ENCODE measurements around the gene SOX12. TPM values are rescaled to one million over a fixed set of nuclear protein-coding genes. Genes with fewer than 3 reads are reported as not detected.
A peak's percentile ranks its signal among the peaks of the same experiment; 100 is the strongest.
"Not testable (repeated sequence)": the region's sequence is repeated elsewhere in the genome, so short reads cannot be mapped to it uniquely, and the experiment has no call there.

SOX12 gene
- total RNA-seq, 1 donor from 2014 or later: 10.6 TPM

DNA sequence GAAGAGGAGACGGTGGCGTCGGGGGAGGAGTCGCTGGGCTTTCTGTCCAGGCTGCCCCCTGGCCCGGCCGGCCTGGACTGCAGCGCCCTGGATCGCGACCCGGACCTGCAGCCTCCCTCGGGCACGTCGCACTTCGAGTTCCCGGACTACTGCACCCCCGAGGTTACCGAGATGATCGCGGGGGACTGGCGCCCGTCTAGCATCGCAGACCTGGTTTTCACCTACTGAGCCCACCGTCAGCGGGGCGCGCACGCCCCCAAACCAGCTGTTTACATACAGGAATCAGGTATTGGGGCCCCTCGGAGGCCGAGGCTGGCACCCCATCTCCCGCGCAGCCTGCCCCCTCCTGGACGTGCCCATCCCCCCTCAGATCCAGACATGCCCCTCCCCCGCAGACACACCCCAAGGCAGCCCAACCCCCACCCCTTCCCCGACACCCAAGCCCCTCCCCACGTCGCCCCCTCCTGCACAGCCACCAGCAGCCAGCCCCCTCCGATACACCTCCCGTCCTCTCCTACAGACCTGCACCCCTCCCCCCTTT lies 1.4 kb downstream of the SOX12 start:
- no peak for DNase-seq (ENCODE audit: low spot score)
- intact Hi-C loops (cut with DNase I): loop anchor here (2.0 kb wide), 2 partner anchors 20 to 30 kb away; partner anchors contain the start of genes NRSN2 and ZCCHC3

DNA sequence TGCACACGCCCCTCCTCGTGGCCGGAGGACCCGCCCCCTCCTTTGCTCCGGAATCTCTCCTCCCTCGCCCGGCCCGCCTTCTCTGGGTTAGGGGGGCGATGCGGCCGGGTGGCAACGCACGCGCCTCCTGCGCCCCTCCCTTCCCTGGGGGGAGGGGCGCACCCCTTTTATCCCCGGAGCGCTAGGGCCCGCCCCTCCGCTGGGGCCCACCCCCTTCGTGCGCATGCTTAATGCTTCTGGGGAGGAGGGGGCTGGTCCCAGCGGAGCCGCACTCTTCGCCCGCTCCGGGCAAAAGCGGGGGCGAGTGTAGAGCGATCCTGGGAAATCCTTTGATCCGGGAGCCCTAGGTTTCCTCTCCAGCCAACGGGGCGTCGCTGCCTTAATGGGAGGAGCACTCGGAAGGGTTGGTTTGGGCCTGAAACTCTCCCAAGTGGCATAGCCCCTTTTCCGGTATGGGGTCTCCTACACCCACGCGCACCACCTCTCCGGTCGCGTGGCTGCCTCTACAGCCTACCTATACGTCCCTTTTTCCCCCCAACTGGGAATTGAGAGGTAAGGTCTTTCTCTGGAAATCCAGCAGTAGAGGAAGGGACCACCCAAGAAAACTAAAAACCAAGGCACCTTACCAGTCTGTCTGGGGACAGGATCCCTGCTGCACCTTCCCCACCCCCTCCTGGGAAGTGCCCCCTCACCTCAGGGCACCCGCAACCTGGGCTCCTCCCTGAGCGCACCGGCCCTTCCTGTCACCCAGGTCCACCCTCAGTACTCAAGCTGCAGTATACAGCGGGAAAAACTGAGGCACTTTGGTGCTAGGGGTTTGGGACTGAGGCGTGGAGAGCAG lies 2.1 kb downstream of the SOX12 start:
- intact Hi-C loops (cut with DNase I): loop anchor here (2.0 kb wide), 2 partner anchors 19 to 31 kb away; partner anchors contain the start of genes NRSN2 and ZCCHC3
- DNase-seq (ENCODE audit: low spot score): peak; percentile 90

DNA sequence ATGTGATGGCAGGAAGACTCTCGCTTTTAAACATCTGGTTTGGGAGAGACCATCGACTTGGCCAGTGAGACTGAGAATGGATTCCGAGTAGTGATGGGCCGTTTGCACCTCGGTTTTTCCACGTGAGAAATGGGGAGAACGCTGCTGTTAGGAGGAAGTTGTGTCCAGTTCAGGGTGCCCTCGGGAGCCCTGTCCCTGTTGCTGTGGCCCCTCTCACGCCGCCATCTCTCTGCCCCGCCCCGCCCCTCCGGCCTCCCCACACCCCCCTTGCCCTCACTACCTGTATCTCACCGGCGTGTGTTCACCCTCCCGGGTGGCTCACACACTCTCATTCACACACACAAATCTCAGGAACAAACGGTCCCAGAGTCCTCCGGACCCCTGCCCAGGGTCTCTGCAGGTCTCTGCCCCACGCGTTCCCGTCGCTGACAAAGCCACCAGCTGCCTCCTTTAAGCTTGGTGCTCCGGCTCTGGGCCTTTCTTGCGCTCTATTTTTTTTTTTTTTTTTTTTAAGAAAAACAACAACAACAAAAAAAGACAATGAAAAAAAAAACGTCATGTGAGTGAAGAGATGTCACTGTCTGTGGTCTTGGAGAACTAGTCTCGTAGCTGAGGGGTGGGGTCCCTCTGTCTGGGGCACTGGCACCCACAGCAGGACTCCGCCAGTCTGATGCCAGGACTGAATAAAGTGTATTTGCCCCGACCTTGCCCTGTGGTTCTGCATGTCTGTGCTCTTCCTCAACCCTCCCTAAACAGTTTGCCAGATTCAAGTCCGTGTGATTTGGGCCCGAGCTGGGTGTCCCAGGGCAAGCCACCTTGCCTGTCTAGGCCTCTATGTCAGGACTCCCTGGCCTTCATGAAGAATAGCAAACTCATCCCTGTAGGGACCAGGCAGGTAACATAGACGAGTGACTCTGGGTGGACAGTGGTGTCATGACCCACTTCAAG lies 2.9 kb downstream of the SOX12 start:
- DNase-seq (ENCODE audit: low spot score): no peak
- intact Hi-C loops (cut with DNase I): no loop called here

- DNase-seq (ENCODE audit: low spot score): no peak
- intact Hi-C loops (cut with DNase I): no loop called here
These were observed 3.8 kb downstream of the SOX12 start for GRCh38 chr20:328975-329695.

DNA sequence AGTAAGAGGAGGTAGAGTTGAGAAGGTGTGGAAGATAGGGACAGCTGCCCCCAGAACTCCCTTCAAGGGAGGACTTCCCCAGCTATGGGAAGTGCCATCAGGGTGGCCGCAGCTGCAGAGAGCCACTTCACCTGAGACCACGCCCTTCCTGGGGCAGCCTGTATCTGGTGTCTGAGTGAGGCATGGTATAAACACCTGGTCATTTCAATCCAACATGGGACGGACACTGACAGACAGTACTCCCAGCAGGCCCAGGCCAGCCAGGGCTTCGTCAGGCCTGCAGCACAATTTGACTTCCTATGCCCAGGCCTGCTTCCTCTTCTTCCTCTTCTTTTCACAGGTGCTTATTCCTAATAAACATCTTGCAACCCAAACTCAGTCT lies 4.5 kb downstream of the SOX12 start:
- intact Hi-C loops (cut with DNase I): loop anchor here (10.0 kb wide), 1 partner anchor 55 kb away; no protein-coding TSS in a partner anchor
- no peak for DNase-seq (ENCODE audit: low spot score)

- no peak for DNase-seq (ENCODE audit: low spot score)
- intact Hi-C loops (cut with DNase I): loop anchor here (10.0 kb wide), 1 partner anchor 56 kb away; no protein-coding TSS in a partner anchor
These were observed 5.1 kb downstream of the SOX12 start for GRCh38 chr20:330233-331149.

GRCh38 chr20:334578-334977 lies 9.2 kb downstream of the SOX12 start:
- no peak for DNase-seq (ENCODE audit: low spot score)
- intact Hi-C loops (cut with DNase I): loop anchor here (10.0 kb wide), 1 partner anchor 60 kb away; no protein-coding TSS in a partner anchor

GRCh38 chr20:336040-336439 lies 10.7 kb downstream of the SOX12 start:
- not testable (repeated sequence) for DNase-seq (ENCODE audit: low spot score)
- intact Hi-C loops (cut with DNase I): loop anchor here (10.0 kb wide), 1 partner anchor 61 kb away; no protein-coding TSS in a partner anchor

DNA sequence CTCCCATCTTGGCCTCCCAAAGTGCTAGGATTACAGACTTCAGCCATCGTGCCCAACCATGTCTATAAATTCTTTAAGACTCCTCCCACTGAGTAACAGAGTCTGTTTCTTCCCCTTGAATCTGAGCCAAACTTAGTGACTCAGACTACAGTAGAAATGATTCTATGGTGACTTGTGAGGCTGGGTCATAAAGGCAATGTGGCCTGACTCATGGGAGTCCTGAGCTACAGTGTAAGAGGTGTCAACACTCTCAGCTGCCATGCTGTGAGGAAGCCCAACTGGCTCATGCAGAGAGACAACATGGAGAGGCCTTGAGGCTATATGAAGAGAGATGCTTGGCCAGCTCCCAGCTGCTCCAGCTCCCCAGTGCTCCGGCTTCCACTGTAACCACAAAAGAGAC lies 16.3 kb downstream of the SOX12 start:
- DNase-seq (ENCODE audit: low spot score): no peak
- intact Hi-C loops (cut with DNase I): no loop called here

GRCh38 chr20:343107-343506 lies 17.8 kb downstream of the SOX12 start:
- DNase-seq (ENCODE audit: low spot score): no peak
- intact Hi-C loops (cut with DNase I): no loop called here

DNA sequence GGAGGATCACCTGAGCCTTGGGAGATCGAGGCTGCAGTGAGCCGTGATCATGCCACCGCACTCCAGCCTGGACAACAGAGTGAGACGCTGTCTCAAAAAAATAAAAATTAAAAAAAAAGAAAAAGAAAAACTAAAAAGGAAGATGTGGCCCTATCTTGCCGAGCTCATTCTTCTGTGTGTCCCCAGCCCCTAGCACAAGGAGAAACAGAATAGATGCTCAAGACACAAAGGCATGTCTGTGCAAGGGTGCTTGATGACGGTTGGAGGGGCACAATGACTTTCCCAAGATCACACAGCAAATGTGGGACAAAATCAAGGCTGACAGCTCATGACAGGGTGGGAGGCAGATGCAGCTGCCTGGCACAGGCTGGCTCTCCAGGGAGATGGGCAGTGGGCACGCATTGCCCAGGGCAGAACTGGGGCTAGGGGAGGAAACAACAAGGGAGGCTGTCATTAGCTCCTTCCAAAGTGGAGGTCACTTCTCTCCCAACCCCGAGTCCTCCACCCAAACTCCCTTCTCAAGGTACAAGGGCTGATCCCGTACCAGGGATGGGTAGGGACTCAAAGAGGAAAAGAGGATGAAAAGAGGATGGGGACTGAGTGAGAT lies 20.8 kb downstream of the SOX12 start:
- no peak for DNase-seq (ENCODE audit: low spot score)
- intact Hi-C loops (cut with DNase I): loop anchor here (2.0 to 5.0 kb wide), 2 partner anchors 19 to 196 kb away; partner anchors contain the start of gene CSNK2A1

- peak; percentile 86 for DNase-seq (ENCODE audit: low spot score)
- intact Hi-C loops (cut with DNase I): loop anchor here (2.0 to 5.0 kb wide), 2 partner anchors 20 to 196 kb away; partner anchors contain the start of gene CSNK2A1
These were observed 21.4 kb downstream of the SOX12 start, which contains the start of gene NRSN2 for GRCh38 chr20:346640-347316. TSS of gene NRSN2 (plus strand) at chr20:347111. CDS start at chr20:349644, 2,533 bp downstream.

DNA sequence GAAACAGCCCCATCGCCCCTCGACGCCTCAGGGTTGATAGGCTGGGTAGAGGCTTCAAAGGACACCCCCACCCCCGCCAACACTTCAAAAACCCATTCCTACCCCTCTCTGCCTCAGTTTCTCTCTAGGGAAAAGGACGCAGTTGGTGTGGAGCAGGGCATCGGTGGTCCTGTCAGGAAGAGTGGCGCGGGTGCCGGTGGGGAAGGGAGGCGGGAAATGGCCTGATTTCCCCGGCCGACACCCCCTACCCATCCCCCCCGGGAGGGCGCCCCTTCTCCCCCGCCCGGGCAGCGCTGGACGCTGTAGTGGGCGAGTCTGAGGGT lies 21.9 kb downstream of the SOX12 start:
- intact Hi-C loops (cut with DNase I): loop anchor here (2.0 to 5.0 kb wide), 2 partner anchors 20 to 195 kb away; partner anchors contain the start of gene CSNK2A1
- no peak for DNase-seq (ENCODE audit: low spot score)

- peak; percentile 93 for DNase-seq (ENCODE audit: low spot score)
- intact Hi-C loops (cut with DNase I): loop anchor here (2.0 to 5.0 kb wide), 2 partner anchors 21 to 194 kb away; partner anchors contain the start of gene CSNK2A1
These were observed 22.5 kb downstream of the SOX12 start for GRCh38 chr20:347640-348484.

DNA sequence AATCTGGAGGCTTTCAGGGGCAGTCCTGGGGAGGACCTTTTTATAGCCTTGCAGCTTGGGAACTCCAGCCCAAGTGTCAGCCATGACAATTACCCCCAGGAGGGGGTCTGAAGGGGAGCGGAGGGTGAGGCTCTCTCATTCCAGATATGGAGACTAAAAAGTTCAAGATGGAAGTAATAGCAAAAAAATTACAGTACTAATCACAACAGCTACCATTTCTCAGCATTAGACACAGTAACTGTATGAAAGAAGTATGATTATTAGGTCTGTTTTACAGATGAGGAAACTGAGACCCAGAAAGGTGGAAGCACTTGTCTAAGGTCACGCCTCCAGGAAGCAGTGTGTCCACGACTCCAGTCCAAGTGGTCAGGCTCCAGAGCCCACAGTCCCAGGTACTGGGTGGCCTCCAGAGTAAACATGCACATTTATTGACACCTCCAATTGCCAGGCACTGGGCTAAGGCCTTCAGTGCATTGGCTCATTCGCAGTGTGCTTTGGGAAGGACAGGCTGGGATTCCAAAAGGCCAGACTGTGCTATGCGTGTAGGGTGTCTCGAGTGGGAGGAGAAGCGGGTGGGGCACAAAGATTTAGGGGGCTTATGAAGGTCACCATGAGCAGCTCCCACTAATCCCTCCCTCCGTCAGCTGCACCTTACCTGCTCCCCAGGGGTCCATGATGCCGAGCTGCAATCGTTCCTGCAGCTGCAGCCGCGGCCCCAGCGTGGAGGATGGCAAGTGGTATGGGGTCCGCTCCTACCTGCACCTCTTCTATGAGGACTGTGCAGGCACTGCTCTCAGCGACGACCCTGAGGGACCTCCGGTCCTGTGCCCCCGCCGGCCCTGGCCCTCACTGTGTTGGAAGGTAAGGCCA lies 23.9 kb downstream of the SOX12 start:
- intact Hi-C loops (cut with DNase I): loop anchor here (5.0 kb wide), 1 partner anchor 193 kb away; the partner anchor contains the start of gene CSNK2A1
- no peak for DNase-seq (ENCODE audit: low spot score)

Measured in cardiac septum (tissue), 1 donor.